Gastrocnemius medialis (tissue), 4 donors: Measurements from ENCODE around the gene CCL4L2. TPM values are rescaled to one million over a fixed set of nuclear protein-coding genes. Genes with fewer than 3 reads are reported as not detected.
A peak's percentile ranks its signal among the peaks of the same experiment; 100 is the strongest.
"Not testable (repeated sequence)": the region's sequence is repeated elsewhere in the genome, so short reads cannot be mapped to it uniquely, and the experiment has no call there.

ENCODE experiments used
- ATAC-seq, 2 donors: fragments of 150-250 bp; one replicate each; pipeline ENCODE4 v1.9.1; 2016
- DNase-seq, 2 donors: peaks; one replicate each; pipeline ENCODE4 v3.0.0-alpha.2; 2019
- H3K27ac ChIP-seq, 4 donors: fragments of 200-600 bp; sonication (generic); 1 replicate in 1 of 4; 2 replicates in 3 of 4; pipeline ENCODE4 v1.5.1; 2016 to 2018; ENCODE audit warnings: mild to moderate bottlenecking in 2 of 4, moderate library complexity in 1 of 4
- H3K27me3 ChIP-seq, 3 donors: fragments of 200-600 bp; sonication (generic) in 2 of 3; 1 replicate in 1 of 3; 2 replicates in 2 of 3; pipeline versions ENCODE4 v1.5.1 to v1.6.0; 2016 to 2019; ENCODE audit warnings: mild to moderate bottlenecking in 1 of 3, moderate library complexity in 1 of 3
- H3K36me3 ChIP-seq, 2 donors: fragments of 200-600 bp; sonication (generic) in 1 of 2; one replicate each; pipeline ENCODE4 v1.5.1; 2017 to 2018
- H3K4me1 ChIP-seq, 2 donors: fragments of 200-600 bp; sonication (generic) in 1 of 2; one replicate each; pipeline ENCODE4 v1.5.1; 2016 to 2017; ENCODE audit warnings: mild to moderate bottlenecking in 2 of 2
- H3K4me3 ChIP-seq, 4 donors: fragments of 200-600 bp; sonication (generic) in 3 of 4; 1 replicate in 1 of 4; 2 replicates in 3 of 4; pipeline ENCODE4 v1.5.1; 2016 to 2019; ENCODE audit warnings: mild to moderate bottlenecking in 2 of 4
- H3K9me3 ChIP-seq, 3 donors: fragments of 200-600 bp; sonication (generic) in 2 of 3; 1 replicate in 1 of 3; 2 replicates in 2 of 3; pipeline ENCODE4 v1.5.1; 2016 to 2019
- CTCF ChIP-seq, 5 experiments: fragments of 450-650 bp in 3 of 5; fragments of 200-600 bp in 2 of 5; sonication (generic) in 2 of 5; IDR thresholded peaks in 4 of 5; conservative IDR thresholded peaks in 1 of 5; 1 replicate in 4 of 5; 2 replicates in 1 of 5; pipeline ENCODE4 v1.5.1; 2016 to 2019; ENCODE audit warnings: antibody characterized with exemption in 5 of 5, mild to moderate bottlenecking in 3 of 5, moderate library complexity in 3 of 5
- POLR2A ChIP-seq, 2 donors: fragments of 450-650 bp; IDR thresholded peaks; one replicate each; pipeline ENCODE4 v1.6.1; 2017; ENCODE audit warnings: antibody characterized with exemption in 2 of 2, mild to moderate bottlenecking in 2 of 2, moderate library complexity in 2 of 2
- in situ Hi-C, 4 donors: fragments of 200-750 bp; cut with MboI; loops; one replicate each; pipeline versions ENCODE4 v1.15.0 to v1.8.0; 2017; ENCODE audit warnings: low sequenced_read_pairs in 4 of 4
- intact Hi-C: fragments of 100-400 bp; cut with DNase I; formaldehyde crosslinking; loops from one replicate; pipeline ENCODE4 v1.15.1; 2023; ENCODE audit warnings: low total_unique reads
- total RNA-seq, 4 donors: library from RNA; depleted of rRNA; stranded (reverse); fragments of >200 nt; gene quantifications; one replicate each; pipeline versions ENCODE4 v1.1.0 to v1.2.3, GENCODE V29; 2016

Gene CCL4L2
- total RNA-seq, 4 donors from 2014 or later, result not detected

GRCh38 chr17:36183001-36183971, 27.6 kb upstream of the CCL4L2 start:
- peaks cover 25 to 54% (median 40%) of the 10 kb centered on the region in 3 donors for H3K27me3 ChIP-seq
- no peaks in the 10 kb centered on the region for H3K36me3 ChIP-seq
- H3K4me1 ChIP-seq, result peaks cover 0 to 7% of the 10 kb centered on the region in 2 donors
- intact Hi-C loops, result no loop called here
- peak in 1 of 2 donors; percentile 24 for ATAC-seq
- DNase-seq, result no peak
- no peaks in the 10 kb centered on the region for H3K9me3 ChIP-seq
- H3K4me3 ChIP-seq, result peak overlapping the region; percentile 19 to 71 (median 48)
- in situ Hi-C loops, result loop anchor here in 1 of 4 donors (10.0 kb wide), 1 partner anchor 68 kb away; no protein-coding TSS in a partner anchor
- TF ChIP-seq POLR2A (IDR thresholded peaks at IDR 0.05) (peak in 1 of 2 donors; percentile 16), CTCF (IDR thresholded peaks at IDR 0.05 in 4 of 5, conservative IDR thresholded peaks at IDR 0.05 in 1 of 5) (no peak)
- H3K27ac ChIP-seq, result peak overlapping the region in 1 of 4 donors; percentile 2

- in situ Hi-C loops, result loop anchor here in 1 of 4 donors (10.0 kb wide), 1 partner anchor 69 kb away; no protein-coding TSS in a partner anchor
- no peaks in the 10 kb centered on the region for H3K36me3 ChIP-seq
- TF ChIP-seq POLR2A (IDR thresholded peaks at IDR 0.05), result no peak
- no peak for TF ChIP-seq CTCF (IDR thresholded peaks at IDR 0.05 in 4 of 5, conservative IDR thresholded peaks at IDR 0.05 in 1 of 5)
- no peak for DNase-seq
- no peak for ATAC-seq
- no peak overlapping the region for H3K27ac ChIP-seq
- H3K9me3 ChIP-seq, result no peaks in the 10 kb centered on the region
- H3K27me3 ChIP-seq, result peaks cover 25 to 54% (median 40%) of the 10 kb centered on the region in 3 donors
- H3K4me3 ChIP-seq, result peak overlapping the region in 2 of 4 donors; percentile 50 to 71
- intact Hi-C loops, result no loop called here
- H3K4me1 ChIP-seq, result peaks cover 0 to 7% of the 10 kb centered on the region in 2 donors
These were observed 26.7 kb upstream of the CCL4L2 start for GRCh38 chr17:36184023-36184765.

- H3K27me3 ChIP-seq, result peaks cover 25 to 54% (median 40%) of the 10 kb centered on the region in 3 donors
These were observed 25.4 kb upstream of the CCL4L2 start for GRCh38 chr17:36185416-36185815.

GRCh38 chr17:36186810-36187763, 23.8 kb upstream of the CCL4L2 start:
- H3K27ac ChIP-seq, DNase-seq, ATAC-seq, H3K4me1 ChIP-seq, intact Hi-C loops, H3K4me3 ChIP-seq, H3K36me3 ChIP-seq, H3K9me3 ChIP-seq: not testable (repeated sequence)
- H3K27me3 ChIP-seq, result peaks cover 20 to 42% (median 38%) of the 10 kb centered on the region in 3 donors
- in situ Hi-C loops, result loop anchor here in 1 of 4 donors (10.0 kb wide), 1 partner anchor 72 kb away; no protein-coding TSS in a partner anchor

More at GRCh38 chr17:36185416-36185815, 25.4 kb upstream of the CCL4L2 start:
- H3K9me3 ChIP-seq, result no peaks in the 10 kb centered on the region
- H3K36me3 ChIP-seq, result no peaks in the 10 kb centered on the region
- no peak for DNase-seq
- TF ChIP-seq POLR2A (IDR thresholded peaks at IDR 0.05) (no peak), CTCF (IDR thresholded peaks at IDR 0.05 in 4 of 5, conservative IDR thresholded peaks at IDR 0.05 in 1 of 5) (no peak)
- intact Hi-C loops, result no loop called here
- ATAC-seq, result no peak
- no peak overlapping the region for H3K27ac ChIP-seq
- in situ Hi-C loops, result loop anchor here in 1 of 4 donors (10.0 kb wide), 1 partner anchor 71 kb away; no protein-coding TSS in a partner anchor
- H3K4me3 ChIP-seq, result no peak overlapping the region
- H3K4me1 ChIP-seq, result peaks cover 0 to 7% of the 10 kb centered on the region in 2 donors

GRCh38 chr17:36187943-36188665, 22.8 kb upstream of the CCL4L2 start:
- H3K36me3 ChIP-seq, H3K4me1 ChIP-seq, H3K4me3 ChIP-seq, H3K9me3 ChIP-seq, H3K27ac ChIP-seq, DNase-seq, intact Hi-C loops, ATAC-seq: not testable (repeated sequence)
- H3K27me3 ChIP-seq, result peaks cover 10 to 32% (median 28%) of the 10 kb centered on the region in 3 donors
- in situ Hi-C loops, result loop anchor here in 1 of 4 donors (10.0 kb wide), 1 partner anchor 73 kb away; no protein-coding TSS in a partner anchor
